Upper lobe of left lung (tissue), 4 donors: Measurements from ENCODE around the gene NAA40.

Source experiments
- EP300 ChIP-seq, 4 donors: sonication (generic); formaldehyde crosslinking; IDR thresholded peaks; one replicate each; pipeline ENCODE4 v1.5.1; 2017; ENCODE audit warnings: antibody characterized with exemption in 4 of 4, control low read depth in 2 of 4
- POLR2AphosphoS5 ChIP-seq, 2 donors: sonication (generic); formaldehyde crosslinking; IDR thresholded peaks; one replicate each; pipeline ENCODE4 v1.5.1; 2017; ENCODE audit warnings: antibody characterized with exemption in 2 of 2
- TF ChIP-seq, protein P1 (sequence below), 6 experiments: fragments of 450-650 bp in 4 of 6; fragments of 200-600 bp in 2 of 6; sonication (generic) in 2 of 6; IDR thresholded peaks; one replicate each; pipeline ENCODE4 v1.5.1; 2016 to 2019; ENCODE audit warnings: antibody characterized with exemption in 6 of 6

GRCh38 chr11:63998558-63999348 is 60.0 kb downstream of the NAA40 start:
- TF ChIP-seq, protein P1, sequence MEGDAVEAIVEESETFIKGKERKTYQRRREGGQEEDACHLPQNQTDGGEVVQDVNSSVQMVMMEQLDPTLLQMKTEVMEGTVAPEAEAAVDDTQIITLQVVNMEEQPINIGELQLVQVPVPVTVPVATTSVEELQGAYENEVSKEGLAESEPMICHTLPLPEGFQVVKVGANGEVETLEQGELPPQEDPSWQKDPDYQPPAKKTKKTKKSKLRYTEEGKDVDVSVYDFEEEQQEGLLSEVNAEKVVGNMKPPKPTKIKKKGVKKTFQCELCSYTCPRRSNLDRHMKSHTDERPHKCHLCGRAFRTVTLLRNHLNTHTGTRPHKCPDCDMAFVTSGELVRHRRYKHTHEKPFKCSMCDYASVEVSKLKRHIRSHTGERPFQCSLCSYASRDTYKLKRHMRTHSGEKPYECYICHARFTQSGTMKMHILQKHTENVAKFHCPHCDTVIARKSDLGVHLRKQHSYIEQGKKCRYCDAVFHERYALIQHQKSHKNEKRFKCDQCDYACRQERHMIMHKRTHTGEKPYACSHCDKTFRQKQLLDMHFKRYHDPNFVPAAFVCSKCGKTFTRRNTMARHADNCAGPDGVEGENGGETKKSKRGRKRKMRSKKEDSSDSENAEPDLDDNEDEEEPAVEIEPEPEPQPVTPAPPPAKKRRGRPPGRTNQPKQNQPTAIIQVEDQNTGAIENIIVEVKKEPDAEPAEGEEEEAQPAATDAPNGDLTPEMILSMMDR (IDR thresholded peaks at IDR 0.05) = no peak
- no peak for TF ChIP-seq POLR2AphosphoS5 (IDR thresholded peaks at IDR 0.05)
- no peak for TF ChIP-seq EP300 (IDR thresholded peaks at IDR 0.05)
